Nephron (organoid): ENCODE measurements around the gene FAM227B.

ENCODE experiments used
- H3K27ac Mint-ChIP-seq, 3 experiments: 2 replicates each; pipeline ENCODE4 v1.8.0; 2020; ENCODE audit warnings: mixed read lengths in 3 of 3, mild to moderate bottlenecking in 2 of 3, moderate library complexity in 1 of 3
- H3K27me3 Mint-ChIP-seq: 2 replicates; pipeline ENCODE4 v1.8.0; 2021; ENCODE audit warnings: low read depth, mild to moderate bottlenecking, moderate library complexity, mixed read lengths
- H3K36me3 Mint-ChIP-seq: 2 replicates; pipeline ENCODE4 v1.8.0; 2020; ENCODE audit warnings: low read depth, mixed read lengths
- H3K4me1 Mint-ChIP-seq: 2 replicates; pipeline ENCODE4 v1.8.0; 2020; ENCODE audit warnings: mixed read lengths
- H3K4me3 Mint-ChIP-seq, 3 experiments: 2 replicates each; pipeline ENCODE4 v1.8.0; 2020; ENCODE audit warnings: mild to moderate bottlenecking in 3 of 3, mixed read lengths in 3 of 3, moderate library complexity in 2 of 3
- H3K9me3 Mint-ChIP-seq: 2 replicates; pipeline ENCODE4 v1.8.0; 2020; ENCODE audit warnings: mixed read lengths
- TF ChIP-seq, protein P1 (sequence below), 3 experiments: fragments of 200-600 bp; sonication (generic); IDR thresholded peaks; one replicate each; pipeline ENCODE4 v1.5.0; 2021; ENCODE audit warnings: antibody characterized with exemption in 3 of 3; ENCODE audit not compliant: unreplicated experiment in 3 of 3

Gene FAM227B

DNA sequence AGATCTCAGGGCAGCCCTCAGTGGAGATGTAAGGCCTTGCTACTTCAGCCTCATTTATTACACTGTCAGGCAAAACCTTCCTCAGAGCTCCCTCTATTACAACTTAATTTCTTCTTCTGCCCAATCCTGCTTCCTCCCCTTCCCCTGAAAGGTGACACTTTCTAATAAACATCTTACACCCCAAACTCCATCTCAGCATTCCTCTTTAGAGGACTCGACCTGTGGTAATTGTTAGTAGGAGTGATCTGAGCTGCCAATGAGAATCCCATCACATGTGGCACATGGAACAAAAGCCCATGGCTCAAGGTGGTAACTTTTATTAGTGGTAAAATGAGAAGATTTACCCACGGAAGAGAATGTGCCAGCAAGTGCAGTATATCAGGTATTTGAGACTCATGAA lies 30.1 kb upstream of the FAM227B start:
- no peak overlapping the region for H3K27ac Mint-ChIP-seq
- peaks cover 13% of the 10 kb centered on the region for H3K4me1 Mint-ChIP-seq
- TF ChIP-seq, protein P1, sequence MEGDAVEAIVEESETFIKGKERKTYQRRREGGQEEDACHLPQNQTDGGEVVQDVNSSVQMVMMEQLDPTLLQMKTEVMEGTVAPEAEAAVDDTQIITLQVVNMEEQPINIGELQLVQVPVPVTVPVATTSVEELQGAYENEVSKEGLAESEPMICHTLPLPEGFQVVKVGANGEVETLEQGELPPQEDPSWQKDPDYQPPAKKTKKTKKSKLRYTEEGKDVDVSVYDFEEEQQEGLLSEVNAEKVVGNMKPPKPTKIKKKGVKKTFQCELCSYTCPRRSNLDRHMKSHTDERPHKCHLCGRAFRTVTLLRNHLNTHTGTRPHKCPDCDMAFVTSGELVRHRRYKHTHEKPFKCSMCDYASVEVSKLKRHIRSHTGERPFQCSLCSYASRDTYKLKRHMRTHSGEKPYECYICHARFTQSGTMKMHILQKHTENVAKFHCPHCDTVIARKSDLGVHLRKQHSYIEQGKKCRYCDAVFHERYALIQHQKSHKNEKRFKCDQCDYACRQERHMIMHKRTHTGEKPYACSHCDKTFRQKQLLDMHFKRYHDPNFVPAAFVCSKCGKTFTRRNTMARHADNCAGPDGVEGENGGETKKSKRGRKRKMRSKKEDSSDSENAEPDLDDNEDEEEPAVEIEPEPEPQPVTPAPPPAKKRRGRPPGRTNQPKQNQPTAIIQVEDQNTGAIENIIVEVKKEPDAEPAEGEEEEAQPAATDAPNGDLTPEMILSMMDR (IDR thresholded peaks at IDR 0.05; ENCODE audit: unreplicated experiment in 3 of 3): no peak
- peaks cover 53% of the 10 kb centered on the region for H3K9me3 Mint-ChIP-seq
- no peak overlapping the region for H3K4me3 Mint-ChIP-seq
- peaks cover 38% of the 10 kb centered on the region for H3K36me3 Mint-ChIP-seq
- H3K27me3 Mint-ChIP-seq: no peaks in the 10 kb centered on the region

DNA sequence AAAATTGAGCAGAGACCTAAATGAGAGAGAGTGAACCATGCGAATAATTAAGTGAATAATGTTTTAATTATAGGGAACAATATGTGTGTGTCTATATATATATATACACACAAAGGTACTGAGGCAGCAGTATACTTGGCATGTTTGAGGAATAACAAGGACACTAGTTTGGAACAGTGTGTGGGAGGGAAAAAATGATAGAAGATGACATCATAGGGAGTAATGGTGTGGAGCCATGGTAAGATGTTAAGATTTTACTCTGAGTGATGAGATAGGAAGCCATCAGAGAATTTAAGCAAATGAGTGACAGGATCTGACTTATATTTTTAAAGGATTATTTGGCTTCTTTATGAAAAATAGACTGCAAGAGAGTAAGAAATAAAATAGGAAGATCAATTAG lies 29.4 kb upstream of the FAM227B start:
- Mint-ChIP-seq H3K36me3 (peaks cover 41% of the 10 kb centered on the region), H3K27ac (no peak overlapping the region), H3K9me3 (peaks cover 48% of the 10 kb centered on the region), H3K4me3 (no peak overlapping the region), H3K4me1 (peaks cover 20% of the 10 kb centered on the region), H3K27me3 (no peaks in the 10 kb centered on the region)
- TF ChIP-seq, protein P1 (IDR thresholded peaks at IDR 0.05; ENCODE audit: unreplicated experiment in 3 of 3): no peak

DNA sequence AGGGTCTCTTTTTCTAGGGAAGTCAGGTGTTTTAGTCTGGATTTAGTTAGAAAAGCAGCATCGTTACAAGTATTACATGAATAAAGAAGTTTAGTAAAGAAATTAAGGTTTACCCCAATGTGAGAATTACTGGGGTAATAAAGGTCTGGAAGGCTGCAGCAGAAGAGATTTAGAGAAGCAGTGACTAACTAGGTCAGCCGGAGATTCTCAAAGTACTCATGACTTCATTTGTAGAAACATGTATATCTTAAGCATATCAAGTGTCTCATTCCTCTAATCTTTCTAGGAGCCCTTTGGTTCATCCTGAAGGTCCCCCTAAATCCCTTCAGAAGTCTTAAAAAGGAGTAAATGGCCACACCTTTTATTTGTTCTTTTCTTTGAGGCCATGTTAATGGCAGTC lies 26.3 kb upstream of the FAM227B start:
- TF ChIP-seq, protein P1 (IDR thresholded peaks at IDR 0.05; ENCODE audit: unreplicated experiment in 3 of 3): no peak
- H3K9me3 Mint-ChIP-seq: peaks cover 21% of the 10 kb centered on the region
- H3K36me3 Mint-ChIP-seq: peaks cover 40% of the 10 kb centered on the region
- peak overlapping the region in 2 of 3 experiments; percentile 93 to 96 for H3K27ac Mint-ChIP-seq
- H3K27me3 Mint-ChIP-seq: no peaks in the 10 kb centered on the region
- peaks cover 29% of the 10 kb centered on the region for H3K4me1 Mint-ChIP-seq
- H3K4me3 Mint-ChIP-seq: no peak overlapping the region

DNA sequence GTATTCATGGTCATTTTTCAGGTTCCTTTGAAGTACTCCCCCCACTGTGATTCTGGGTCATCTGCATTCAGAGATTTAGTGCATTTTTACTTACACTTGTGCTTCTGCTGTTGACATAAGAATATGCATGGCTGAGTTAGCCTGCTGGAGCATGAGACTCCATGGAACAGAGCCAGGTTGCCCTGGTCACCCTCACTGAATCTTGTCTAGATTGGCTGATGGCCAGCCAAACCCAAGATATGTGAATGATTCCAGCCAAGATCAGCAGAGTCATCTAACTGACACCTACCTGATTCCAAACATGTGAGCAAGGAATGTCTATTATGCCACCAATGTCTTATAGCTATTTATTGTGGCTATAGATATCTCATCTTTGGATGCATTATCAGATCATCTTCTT lies 25.3 kb upstream of the FAM227B start:
- H3K36me3 Mint-ChIP-seq: peaks cover 44% of the 10 kb centered on the region
- peak overlapping the region; percentile 92 to 96 (median 93) for H3K27ac Mint-ChIP-seq
- H3K27me3 Mint-ChIP-seq: no peaks in the 10 kb centered on the region
- H3K4me3 Mint-ChIP-seq: peak overlapping the region in 2 of 3 experiments; percentile 17 to 20
- H3K9me3 Mint-ChIP-seq: peaks cover 17% of the 10 kb centered on the region
- peaks cover 29% of the 10 kb centered on the region for H3K4me1 Mint-ChIP-seq
- TF ChIP-seq, protein P1 (IDR thresholded peaks at IDR 0.05; ENCODE audit: unreplicated experiment in 3 of 3): no peak

DNA sequence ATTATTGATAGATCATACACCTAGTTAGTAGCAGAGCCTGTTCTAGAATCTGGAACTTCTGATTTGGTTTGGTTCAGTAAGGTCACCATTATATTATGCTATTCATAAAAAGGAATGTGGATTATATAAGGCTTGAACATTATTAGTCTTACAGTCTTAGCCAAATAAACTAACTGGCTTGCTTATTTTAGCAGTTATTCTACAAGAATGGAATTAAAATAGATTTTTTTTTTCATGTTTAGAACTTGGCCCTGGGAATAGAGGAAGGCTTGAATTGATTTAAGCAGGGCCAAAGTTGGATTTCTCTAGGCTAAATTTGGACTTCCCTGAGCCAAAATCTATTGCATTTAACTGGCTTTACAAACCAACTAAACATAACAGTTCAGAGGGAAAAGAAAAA lies 24.7 kb upstream of the FAM227B start:
- H3K9me3 Mint-ChIP-seq: peaks cover 13% of the 10 kb centered on the region

DNA sequence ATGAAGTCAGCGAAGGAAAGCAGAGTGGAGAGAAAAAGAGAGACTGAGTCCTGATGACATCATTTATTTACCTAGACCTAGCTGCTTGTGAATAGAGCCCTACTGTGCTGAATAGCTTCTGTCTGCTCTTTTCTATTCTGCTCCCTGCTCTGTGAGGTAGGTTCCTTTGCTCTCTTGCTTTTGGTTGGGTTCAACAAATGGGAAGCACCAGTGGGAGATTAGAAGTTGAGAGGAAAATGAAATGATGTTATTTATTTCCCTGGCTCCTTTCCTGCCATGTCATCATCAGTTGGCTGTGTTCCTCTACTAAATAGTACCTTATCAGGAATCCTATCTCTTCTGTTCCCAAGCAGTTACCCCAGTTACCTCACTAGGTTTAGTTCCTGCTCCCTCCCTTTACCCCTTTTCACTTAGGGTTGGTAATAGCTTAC lies 23.8 kb upstream of the FAM227B start:
- Mint-ChIP-seq H3K4me3 (no peak overlapping the region), H3K4me1 (peaks cover 29% of the 10 kb centered on the region), H3K27me3 (no peaks in the 10 kb centered on the region), H3K27ac (peak overlapping the region; percentile 92 to 96 (median 93)), H3K9me3 (peaks cover 6% of the 10 kb centered on the region), H3K36me3 (peaks cover 38% of the 10 kb centered on the region)
- TF ChIP-seq, protein P1 (IDR thresholded peaks at IDR 0.05; ENCODE audit: unreplicated experiment in 3 of 3): no peak

More for the DNA sequence above, 24.7 kb upstream of the FAM227B start:
- peak overlapping the region in 1 of 3 experiments; percentile 48 for H3K4me3 Mint-ChIP-seq
- H3K27me3 Mint-ChIP-seq: no peaks in the 10 kb centered on the region
- TF ChIP-seq, protein P1 (IDR thresholded peaks at IDR 0.05; ENCODE audit: unreplicated experiment in 3 of 3): no peak
- peak overlapping the region; percentile 92 to 96 (median 93) for H3K27ac Mint-ChIP-seq
- peaks cover 29% of the 10 kb centered on the region for H3K4me1 Mint-ChIP-seq
- peaks cover 44% of the 10 kb centered on the region for H3K36me3 Mint-ChIP-seq
